ENCODE results near the gene ABHD17A. TPM values are rescaled to one million over a fixed set of nuclear protein-coding genes. Genes with fewer than 3 reads are reported as not detected.

Gene ABHD17A
- total and polyA plus RNA-seq, 2 donors (not counting 1 experiment from before 2014, with no cell fraction given) = 23.0 to 74.5 TPM

DNA sequence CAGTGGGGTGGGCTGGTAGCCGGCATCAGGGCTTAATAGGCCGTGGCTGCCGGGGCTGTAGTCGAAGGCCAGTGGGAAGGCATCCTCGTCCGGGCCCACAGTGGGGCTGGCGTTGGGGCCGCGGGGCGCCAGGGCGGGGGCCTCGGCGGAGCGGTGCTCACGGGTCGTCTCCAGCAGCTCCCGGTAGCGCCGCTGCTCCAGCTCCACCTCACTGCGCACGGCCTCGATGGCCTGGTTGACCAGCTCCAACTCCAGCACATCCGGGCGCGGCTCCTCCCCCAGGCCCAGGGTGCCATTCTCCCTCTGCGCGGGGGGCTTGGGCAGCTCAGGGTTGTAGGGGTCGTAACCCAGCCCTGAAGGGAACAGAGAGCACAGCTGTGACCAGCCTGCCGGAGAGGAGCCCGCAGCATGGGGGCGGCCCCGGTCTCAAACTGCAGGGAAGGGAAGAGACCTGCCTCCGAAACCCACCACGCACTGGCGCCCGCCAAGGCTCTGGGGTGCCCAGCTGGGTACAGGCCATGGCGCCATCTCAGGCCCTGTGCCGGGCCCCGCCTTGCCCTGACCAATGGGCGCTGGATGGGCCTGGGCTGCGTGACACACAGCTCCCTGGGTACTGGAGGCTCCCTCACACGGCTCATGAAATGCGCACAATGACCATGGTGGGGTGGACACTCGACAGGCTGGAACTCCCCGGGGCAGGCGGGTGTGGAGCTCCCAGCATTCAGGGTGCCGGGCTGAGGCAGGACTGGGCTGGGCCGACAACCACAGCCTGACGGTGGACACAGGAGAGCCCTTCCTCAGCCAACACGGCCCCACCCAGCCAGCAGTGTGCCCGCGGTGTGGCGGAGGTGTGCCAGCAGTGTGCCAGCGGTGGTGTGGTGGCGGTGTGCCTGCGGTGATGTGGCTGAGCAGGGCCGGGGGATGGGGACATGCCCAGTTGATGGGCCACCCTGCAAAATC lies 56.7 kb downstream of the ABHD17A start:
- no peak for TF ChIP-seq EZH2 (IDR thresholded peaks at IDR 0.05; ENCODE audit: low read length, missing control alignments)
- TF ChIP-seq, protein P1, sequence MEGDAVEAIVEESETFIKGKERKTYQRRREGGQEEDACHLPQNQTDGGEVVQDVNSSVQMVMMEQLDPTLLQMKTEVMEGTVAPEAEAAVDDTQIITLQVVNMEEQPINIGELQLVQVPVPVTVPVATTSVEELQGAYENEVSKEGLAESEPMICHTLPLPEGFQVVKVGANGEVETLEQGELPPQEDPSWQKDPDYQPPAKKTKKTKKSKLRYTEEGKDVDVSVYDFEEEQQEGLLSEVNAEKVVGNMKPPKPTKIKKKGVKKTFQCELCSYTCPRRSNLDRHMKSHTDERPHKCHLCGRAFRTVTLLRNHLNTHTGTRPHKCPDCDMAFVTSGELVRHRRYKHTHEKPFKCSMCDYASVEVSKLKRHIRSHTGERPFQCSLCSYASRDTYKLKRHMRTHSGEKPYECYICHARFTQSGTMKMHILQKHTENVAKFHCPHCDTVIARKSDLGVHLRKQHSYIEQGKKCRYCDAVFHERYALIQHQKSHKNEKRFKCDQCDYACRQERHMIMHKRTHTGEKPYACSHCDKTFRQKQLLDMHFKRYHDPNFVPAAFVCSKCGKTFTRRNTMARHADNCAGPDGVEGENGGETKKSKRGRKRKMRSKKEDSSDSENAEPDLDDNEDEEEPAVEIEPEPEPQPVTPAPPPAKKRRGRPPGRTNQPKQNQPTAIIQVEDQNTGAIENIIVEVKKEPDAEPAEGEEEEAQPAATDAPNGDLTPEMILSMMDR (conservative IDR thresholded peaks at IDR 0.05 in 1 of 2, IDR thresholded peaks at IDR 0.05 in 1 of 2; ENCODE audit: low read depth in 1 of 2, low read length in 2 of 2) = no peak
- Histone ChIP-seq H3K36me3 (ENCODE audit: control insufficient read depth, insufficient read depth, low read length) (peaks cover 8% of the 10 kb centered on the region), H3K9ac (ENCODE audit: insufficient read depth, low read length) (no peak overlapping the region), H4K20me1 (ENCODE audit: control insufficient read depth, extremely low read depth, insufficient read depth, low read length) (no peaks in the 10 kb centered on the region), H3K4me2 (ENCODE audit: extremely low read depth, insufficient read depth, low read length) (no peak overlapping the region), H3K79me2 (ENCODE audit: control insufficient read depth, insufficient read depth, low read length) (peaks cover 16% of the 10 kb centered on the region), H3K4me1 (ENCODE audit: control insufficient read depth, extremely low read depth, insufficient read depth, low read length) (peaks cover 10% of the 10 kb centered on the region), H3K27ac (ENCODE audit: insufficient read depth, low read length) (no peak overlapping the region), H3K27me3 (ENCODE audit: control insufficient read depth, insufficient read depth, low read length) (no peaks in the 10 kb centered on the region), H3K4me3 (replicated peaks in 1 of 4; ENCODE audit: control extremely low read depth in 1 of 4, insufficient read depth in 1 of 4, low read depth in 3 of 4, low read length in 4 of 4) (no peak overlapping the region), H3K9me3 (ENCODE audit: control insufficient read depth, insufficient read depth, low read depth, low read length) (no peaks in the 10 kb centered on the region), H2AFZ (ENCODE audit: low read length) (no peak overlapping the region)
- no peak for DNase-seq (ENCODE audit: low read depth in 2 of 2)

DNA sequence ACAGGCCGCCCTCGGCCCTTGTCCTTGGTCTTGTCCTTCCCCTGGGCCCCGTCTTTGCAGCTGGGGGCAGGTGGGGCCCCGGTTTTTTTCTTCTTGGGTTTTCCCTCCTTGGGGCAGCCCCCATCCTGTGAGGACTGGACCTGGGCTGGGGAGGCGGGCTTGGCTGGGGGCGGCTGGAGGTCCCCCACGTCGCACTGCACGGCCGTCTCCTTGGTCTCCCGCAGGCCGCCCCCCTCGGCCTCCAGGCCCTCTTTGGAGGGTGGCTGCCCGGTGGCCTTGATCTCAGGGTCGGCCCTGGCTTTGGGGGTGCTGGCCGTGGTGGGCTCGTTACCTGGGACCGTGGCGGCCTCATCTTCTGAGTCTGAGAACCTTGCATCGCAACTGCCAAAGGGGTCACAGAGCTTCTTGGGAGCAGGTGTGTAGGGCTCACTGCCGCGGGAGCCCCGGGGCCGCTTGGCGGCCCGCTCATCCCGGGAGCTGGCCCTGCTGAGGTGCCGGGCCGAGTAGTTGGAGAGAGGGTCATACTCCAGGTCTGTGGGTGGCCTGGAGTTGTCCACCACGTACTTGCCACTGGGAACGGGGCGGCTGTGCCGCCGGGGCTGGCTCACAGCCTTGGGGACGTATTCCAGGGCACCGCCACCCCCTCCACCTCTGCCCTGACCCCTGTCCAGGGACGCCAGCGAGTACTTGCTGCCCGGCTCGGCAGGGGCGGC lies 57.6 kb downstream of the ABHD17A start:
- H3K27me3 ChIP-seq (ENCODE audit: control insufficient read depth, insufficient read depth, low read length) = no peaks in the 10 kb centered on the region
- H3K79me2 ChIP-seq (ENCODE audit: control insufficient read depth, insufficient read depth, low read length) = peaks cover 14% of the 10 kb centered on the region
- no peak overlapping the region for H3K4me3 ChIP-seq (replicated peaks in 1 of 4; ENCODE audit: control extremely low read depth in 1 of 4, insufficient read depth in 1 of 4, low read depth in 3 of 4, low read length in 4 of 4)
- no peak overlapping the region for H3K4me2 ChIP-seq (ENCODE audit: extremely low read depth, insufficient read depth, low read length)
- no peaks in the 10 kb centered on the region for H3K9me3 ChIP-seq (ENCODE audit: control insufficient read depth, insufficient read depth, low read depth, low read length)
- no peak overlapping the region for H3K9ac ChIP-seq (ENCODE audit: insufficient read depth, low read length)
- no peak overlapping the region for H3K27ac ChIP-seq (ENCODE audit: insufficient read depth, low read length)
- no peak for DNase-seq (ENCODE audit: low read depth in 2 of 2)
- TF ChIP-seq EZH2 (IDR thresholded peaks at IDR 0.05; ENCODE audit: low read length, missing control alignments) = no peak
- TF ChIP-seq, protein P1 (conservative IDR thresholded peaks at IDR 0.05 in 1 of 2, IDR thresholded peaks at IDR 0.05 in 1 of 2; ENCODE audit: low read depth in 1 of 2, low read length in 2 of 2) = no peak
- H3K36me3 ChIP-seq (ENCODE audit: control insufficient read depth, insufficient read depth, low read length) = peaks cover 10% of the 10 kb centered on the region
- peaks cover 5% of the 10 kb centered on the region for H3K4me1 ChIP-seq (ENCODE audit: control insufficient read depth, extremely low read depth, insufficient read depth, low read length)
- H2AFZ ChIP-seq (ENCODE audit: low read length) = no peak overlapping the region
- H4K20me1 ChIP-seq (ENCODE audit: control insufficient read depth, extremely low read depth, insufficient read depth, low read length) = no peaks in the 10 kb centered on the region

Other genes with a start within 250 kb of the ABHD17A start
- 53.7 and 54.7 TPM in 2 replicates for gene TCF3, start 232.9 kb downstream of the ABHD17A start, total RNA-seq
- 39.3 and 53.4 TPM in 2 replicates for gene TCF3, start 232.9 kb downstream of the ABHD17A start, polyA plus RNA-seq
- not detected in 2 replicates for gene ONECUT3, start 132.0 kb downstream of the ABHD17A start, total RNA-seq
- not detected in 2 replicates for gene ONECUT3, start 132.0 kb downstream of the ABHD17A start, polyA plus RNA-seq
- gene ATP8B3, start 73.2 kb downstream of the ABHD17A start, total RNA-seq = 1.3 and 3.0 TPM in 2 replicates
- gene ATP8B3, start 73.2 kb downstream of the ABHD17A start, polyA plus RNA-seq = 2.3 and 3.5 TPM in 2 replicates
- gene REXO1, start 37.0 kb downstream of the ABHD17A start, total RNA-seq = 4.1 and 6.8 TPM in 2 replicates
- gene REXO1, start 37.0 kb downstream of the ABHD17A start, polyA plus RNA-seq = 6.1 and 12.0 TPM in 2 replicates
- 3.9 and 6.9 TPM in 2 replicates for gene KLF16, start 21.9 kb downstream of the ABHD17A start, total RNA-seq
- 4.2 and 5.0 TPM in 2 replicates for gene KLF16, start 21.9 kb downstream of the ABHD17A start, polyA plus RNA-seq
- gene ADAT3, start 19.9 kb upstream of the ABHD17A start, total RNA-seq = 1.5 and 1.7 TPM in 2 replicates
- gene ADAT3, start 19.9 kb upstream of the ABHD17A start, polyA plus RNA-seq = 0.42 and 0.61 TPM in 2 replicates
- gene SCAMP4, start 19.9 kb upstream of the ABHD17A start, total RNA-seq = 22.1 and 29.7 TPM in 2 replicates
- gene SCAMP4, start 19.9 kb upstream of the ABHD17A start, polyA plus RNA-seq = 16.9 and 21.2 TPM in 2 replicates
- 50.1 and 58.6 TPM in 2 replicates for gene CSNK1G2, start 55.7 kb upstream of the ABHD17A start, total RNA-seq
- 21.2 and 22.5 TPM in 2 replicates for gene CSNK1G2, start 55.7 kb upstream of the ABHD17A start, polyA plus RNA-seq
- 54.7 and 70.2 TPM in 2 replicates for gene BTBD2, start 130.2 kb upstream of the ABHD17A start, total RNA-seq
- gene BTBD2, start 130.2 kb upstream of the ABHD17A start, polyA plus RNA-seq = 14.0 and 19.1 TPM in 2 replicates
- 367 and 409 TPM in 2 replicates for gene MKNK2, start 165.7 kb upstream of the ABHD17A start, total RNA-seq
- gene MKNK2, start 165.7 kb upstream of the ABHD17A start, polyA plus RNA-seq = 21.0 and 24.7 TPM in 2 replicates
- 12.8 and 17.2 TPM in 2 replicates for gene MOB3A, start 210.8 kb upstream of the ABHD17A start, total RNA-seq
- gene MOB3A, start 210.8 kb upstream of the ABHD17A start, polyA plus RNA-seq = 34.8 and 37.5 TPM in 2 replicates
- 0.26 and 1.3 TPM in 2 replicates for gene IZUMO4, start 211.4 kb upstream of the ABHD17A start, total RNA-seq
- gene IZUMO4, start 211.4 kb upstream of the ABHD17A start, polyA plus RNA-seq = 0.56 and 0.77 TPM in 2 replicates